CD4-positive, alpha-beta T cell treated with Interleukin-4 for 4 hours (primary cell): Measurements from ENCODE around the gene NPBWR2.
"Not testable (repeated sequence)": the region's sequence is repeated elsewhere in the genome, so short reads cannot be mapped to it uniquely, and the experiment has no call there.

Experiments used
- DNase-seq: peaks from one replicate; pipeline ENCODE4 v3.0.0-alpha.2; 2020

NPBWR2 gene

DNA sequence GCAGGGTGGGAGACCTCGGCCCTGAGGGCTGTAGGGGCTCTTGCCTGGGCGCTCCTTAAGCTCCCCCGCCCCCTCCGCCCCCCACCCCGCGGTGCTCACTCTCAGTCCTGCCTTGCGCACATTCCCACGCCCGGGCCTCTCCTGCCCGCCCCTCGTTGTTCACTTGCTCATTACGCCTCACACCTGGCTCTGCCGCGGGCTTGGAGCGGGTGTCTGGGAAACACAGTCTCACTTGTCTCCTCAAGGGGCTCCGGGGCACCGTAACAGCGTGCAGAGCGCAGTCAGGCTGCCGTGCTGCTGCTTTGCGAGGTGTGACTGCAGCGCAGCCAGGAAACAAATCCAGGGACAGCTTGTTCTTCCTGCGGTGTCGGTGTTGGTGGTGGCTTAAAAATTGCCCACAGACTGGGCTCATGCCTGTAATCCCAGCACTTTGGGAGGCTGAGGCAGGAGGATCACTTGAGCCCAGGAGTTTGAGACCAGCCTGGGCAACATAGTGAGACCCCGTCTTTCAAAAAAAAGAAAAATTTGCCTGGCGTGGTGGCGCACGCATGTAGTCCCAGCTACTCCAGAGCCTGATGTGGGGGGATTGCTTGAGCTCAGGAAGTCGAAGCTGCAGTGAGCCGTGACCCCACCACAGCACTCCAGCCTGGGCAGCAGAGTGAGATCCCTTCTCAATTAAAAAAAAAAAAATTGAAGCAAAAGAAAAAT, 4.6 kb downstream of the NPBWR2 start:
- DNase-seq = no peak

DNA sequence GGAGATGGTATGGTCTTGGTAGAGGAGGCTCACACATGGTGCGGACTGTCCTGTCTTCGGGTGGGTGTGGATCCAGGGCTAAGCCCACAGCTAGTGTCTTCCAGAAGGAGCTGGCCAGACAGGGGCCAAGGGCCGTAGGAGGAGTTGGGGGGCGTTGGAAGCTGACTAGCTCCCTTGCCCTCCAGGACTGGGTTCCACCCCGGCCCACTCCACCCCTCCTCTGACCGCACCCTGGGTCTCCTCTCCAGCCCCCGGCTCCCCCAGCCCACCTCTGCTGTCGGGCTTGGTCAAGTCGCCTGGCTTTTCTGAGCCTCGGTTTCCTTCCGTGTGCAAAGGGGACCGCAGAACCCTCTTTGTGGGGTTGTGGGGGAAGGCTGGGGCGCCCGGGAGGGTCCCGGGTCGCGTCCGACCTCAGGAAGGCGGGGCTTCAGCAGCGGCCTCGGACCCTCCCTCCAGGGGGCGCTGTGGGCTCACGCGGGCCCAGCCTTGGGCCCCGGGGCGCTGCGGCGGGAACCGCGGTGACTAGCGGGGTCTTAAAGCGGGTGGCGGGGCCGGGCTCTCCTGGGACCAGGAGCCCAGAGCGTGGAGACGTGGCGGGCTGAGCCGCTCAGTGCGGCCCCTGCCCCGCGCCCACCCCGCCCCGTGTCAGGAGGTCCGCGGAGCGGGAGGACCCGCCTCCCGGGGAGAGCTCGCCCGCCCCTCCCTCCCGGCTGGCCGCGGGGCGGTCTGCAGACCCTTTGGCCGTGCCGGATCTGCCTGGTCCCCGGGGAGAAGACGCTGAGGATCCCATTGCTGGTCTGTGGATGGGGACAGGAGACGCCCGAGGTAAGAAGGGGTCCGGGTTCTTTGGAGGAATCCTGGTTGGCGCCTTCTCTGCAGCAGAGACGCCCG, 5.4 kb downstream of the NPBWR2 start:
- DNase-seq = peak; percentile 36

DNA sequence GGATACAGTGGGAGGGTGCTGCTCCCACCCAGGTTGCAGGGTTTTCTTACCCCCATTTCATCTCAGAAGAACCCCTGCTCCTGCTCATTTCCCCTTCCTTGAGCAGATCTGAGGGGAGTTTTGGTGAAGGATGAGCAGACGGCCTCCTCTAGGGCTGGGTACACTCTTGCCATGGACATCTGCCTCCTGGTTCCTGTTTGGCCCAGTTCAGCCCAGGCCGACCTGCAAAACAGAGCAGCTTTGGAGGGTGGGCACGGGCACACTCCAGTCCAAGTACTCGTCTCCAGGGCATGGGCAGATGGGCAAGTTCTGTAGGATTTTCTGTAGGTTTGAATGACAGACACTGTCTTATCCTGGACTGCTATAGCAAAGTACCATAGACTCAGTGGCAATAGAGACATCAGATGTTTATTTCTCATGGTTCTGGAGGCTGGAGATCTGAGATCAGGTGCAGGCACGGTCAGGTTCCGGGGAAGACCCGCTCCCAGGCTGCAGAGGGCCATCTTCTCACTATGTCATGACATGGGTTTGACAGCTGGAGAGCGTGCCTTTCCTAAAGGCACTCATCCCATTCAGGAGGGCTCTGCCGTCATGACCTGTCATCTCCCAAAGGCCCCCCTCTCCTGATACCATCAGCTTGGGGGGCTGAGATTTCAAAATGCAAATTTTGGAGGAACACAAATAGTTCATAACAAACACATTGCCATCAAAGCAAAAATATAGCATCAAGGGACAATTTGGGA, 6.2 kb downstream of the NPBWR2 start:
- DNase-seq = no peak

DNA sequence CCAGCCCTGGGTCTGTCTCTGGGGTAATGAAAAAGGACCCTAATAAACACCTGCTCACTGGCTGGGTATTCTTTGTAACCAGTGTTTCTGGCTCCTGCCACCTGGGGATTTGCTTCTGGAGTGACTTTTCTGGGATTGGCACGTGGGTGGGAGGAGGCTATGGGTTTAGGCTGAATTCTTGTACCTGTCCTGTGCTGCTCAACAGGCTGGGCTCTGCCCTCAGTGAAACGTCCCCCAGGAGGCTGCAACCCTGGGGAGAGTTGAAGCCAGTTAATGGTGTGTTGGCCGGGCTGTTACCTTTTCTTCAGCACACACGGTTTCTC, 6.8 kb downstream of the NPBWR2 start:
- no peak for DNase-seq

DNA sequence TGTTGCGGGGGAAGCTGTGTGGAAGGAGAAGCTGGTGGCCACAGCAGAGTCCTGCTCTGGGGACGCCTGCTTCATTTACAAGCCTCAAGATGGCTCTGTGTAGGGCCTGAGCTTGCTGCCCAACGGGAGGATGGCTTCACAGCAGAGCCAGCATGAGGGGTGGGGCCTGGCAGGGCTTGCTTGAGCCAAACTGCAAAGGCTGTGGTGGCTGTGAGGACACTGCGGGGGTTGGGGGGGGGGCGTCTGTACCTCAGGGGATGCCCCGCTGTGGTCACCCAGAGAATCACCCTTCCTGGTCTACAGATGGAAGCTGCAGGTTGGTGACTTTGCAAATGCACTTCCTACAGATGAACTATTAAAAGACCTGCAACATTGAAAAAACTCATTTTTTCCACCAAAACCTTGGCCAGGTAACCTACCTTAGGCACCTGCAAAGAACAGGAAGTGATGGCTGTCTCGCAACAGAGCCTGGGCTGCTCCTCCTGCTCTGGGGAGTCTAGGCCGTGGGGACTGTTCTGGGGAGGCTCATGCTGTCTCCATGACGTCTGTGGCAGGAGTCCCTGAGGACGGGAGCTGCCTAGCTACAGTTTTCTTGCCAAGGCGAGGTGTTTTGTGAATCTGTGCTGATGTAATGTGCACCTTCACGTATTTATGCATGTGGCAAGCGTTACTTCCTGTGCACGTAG, 7.3 kb downstream of the NPBWR2 start:
- no peak for DNase-seq

DNA sequence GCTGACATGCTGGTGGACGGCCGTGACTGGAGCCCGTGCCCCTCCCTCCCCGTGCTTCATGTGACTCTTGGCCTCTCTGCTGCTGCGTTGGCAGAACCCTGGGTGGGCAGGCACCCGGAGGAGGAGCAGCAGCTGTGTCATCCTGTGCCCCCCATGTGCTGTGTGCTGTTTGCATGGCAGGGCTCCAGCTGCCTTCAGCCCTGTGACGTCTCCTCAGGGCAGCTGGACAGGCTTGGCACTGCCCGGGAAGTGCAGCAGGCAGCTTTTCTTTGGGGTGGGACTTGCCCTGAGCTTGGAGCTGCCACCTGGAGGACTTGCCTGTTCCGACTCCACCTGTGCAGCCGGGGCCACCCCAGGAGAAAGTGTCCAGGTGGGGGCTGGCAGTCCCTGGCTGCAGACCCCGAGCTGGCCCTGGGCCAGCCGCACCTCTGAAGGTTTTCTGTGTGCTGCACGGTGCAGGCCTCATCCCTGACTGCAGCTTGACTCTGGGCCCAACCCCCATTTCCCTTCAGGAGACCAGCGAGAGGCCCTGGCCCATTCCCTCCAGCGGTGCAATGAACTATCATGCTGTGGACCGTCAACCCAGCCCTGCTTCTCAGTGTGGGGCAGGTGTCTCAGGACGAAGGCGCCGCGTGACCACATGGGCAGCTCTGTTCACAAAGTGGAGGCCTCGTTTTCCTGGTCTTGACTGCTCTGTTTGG, 8.1 kb downstream of the NPBWR2 start:
- DNase-seq = no peak

DNA sequence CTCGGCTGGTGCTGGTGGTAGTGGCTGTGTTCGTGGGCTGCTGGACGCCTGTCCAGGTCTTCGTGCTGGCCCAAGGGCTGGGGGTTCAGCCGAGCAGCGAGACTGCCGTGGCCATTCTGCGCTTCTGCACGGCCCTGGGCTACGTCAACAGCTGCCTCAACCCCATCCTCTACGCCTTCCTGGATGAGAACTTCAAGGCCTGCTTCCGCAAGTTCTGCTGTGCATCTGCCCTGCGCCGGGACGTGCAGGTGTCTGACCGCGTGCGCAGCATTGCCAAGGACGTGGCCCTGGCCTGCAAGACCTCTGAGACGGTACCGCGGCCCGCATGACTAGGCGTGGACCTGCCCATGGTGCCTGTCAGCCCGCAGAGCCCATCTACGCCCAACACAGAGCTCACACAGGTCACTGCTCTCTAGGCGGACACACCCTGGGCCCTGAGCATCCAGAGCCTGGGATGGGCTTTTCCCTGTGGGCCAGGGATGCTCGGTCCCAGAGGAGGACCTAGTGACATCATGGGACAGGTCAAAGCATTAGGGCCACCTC, 8.8 kb downstream of the NPBWR2 start:
- DNase-seq = no peak

DNA sequence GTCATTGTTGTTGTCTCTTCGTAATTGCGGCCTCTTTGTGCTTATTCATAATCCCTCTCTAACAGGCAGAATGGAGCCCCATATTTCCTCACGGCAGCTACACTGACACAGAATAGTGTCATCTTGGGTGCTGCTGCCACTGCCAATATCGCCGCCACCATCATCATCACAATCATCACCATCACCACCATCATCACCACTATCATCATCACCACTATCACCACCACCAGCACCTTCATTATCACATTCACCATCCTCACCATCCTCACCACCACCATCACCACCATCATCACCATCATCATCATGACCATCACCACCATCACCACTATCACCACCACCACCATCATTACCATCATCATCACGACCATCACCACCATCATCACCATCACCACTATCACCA, 10.8 kb downstream of the NPBWR2 start:
- DNase-seq = no peak

DNA sequence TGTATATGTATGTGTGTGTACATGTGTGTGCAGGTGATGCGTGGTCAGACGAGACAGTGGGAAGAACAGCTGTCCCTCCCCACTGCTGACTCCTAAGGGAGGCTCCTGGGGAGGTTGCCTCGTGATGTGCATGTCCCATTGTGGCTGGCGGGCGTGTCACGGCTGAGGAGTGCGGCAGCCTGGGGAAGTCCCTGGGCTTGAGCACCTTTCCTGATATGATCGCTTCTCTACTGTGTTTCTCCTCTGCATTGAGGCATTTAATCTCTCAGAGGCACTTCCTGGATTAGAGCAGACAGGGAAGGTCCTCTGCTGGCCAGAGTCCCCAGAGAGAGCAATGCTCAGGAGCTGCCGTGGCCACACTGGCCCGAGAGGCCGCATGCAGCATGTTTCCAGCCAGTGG, 11.4 kb downstream of the NPBWR2 start:
- DNase-seq = no peak

DNA sequence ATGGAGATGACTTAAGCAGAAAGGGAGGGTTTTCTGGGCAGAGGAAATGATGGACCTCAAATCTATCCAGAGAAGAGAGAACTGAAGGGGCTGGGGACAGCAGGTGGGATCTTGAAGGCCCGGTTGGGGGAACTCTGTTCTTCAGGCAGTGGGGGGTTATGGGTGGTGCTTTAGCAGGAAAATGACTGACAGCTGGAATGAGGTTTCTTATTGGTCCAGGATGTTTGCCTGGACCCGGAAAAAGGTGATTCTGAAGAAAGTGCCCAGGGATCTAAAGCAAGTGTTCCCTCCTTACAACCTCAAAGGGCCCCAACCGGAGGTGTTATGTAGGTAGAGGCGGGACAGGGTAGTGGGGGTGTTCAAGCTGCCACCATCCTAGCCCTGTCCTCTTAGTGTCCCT, 11.9 kb downstream of the NPBWR2 start:
- no peak for DNase-seq

DNA sequence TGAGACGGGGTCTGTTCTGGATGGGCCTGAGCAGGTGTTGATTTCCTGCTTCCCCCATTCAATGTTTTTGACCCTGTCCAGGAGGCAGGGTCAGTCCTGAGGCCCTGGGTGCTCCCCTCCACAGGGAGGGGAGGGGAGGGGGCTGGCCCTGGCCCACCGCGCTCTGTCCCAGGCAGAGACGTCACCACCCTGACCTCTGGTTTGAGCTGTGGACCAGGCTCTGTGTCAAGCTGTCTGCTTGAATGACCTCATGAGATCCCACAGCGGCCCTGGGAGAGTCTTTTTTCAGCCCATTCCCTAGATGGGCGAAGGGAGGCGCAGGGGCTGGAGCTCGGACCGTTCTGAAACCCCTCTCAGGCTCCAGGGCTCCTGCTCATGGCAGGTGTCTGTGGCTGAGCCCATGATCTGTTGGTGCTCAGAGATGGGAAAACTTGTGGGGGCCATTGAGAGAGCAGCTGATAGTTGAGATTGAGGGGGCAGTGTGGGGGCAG, 14.3 kb downstream of the NPBWR2 start:
- no peak for DNase-seq

DNA sequence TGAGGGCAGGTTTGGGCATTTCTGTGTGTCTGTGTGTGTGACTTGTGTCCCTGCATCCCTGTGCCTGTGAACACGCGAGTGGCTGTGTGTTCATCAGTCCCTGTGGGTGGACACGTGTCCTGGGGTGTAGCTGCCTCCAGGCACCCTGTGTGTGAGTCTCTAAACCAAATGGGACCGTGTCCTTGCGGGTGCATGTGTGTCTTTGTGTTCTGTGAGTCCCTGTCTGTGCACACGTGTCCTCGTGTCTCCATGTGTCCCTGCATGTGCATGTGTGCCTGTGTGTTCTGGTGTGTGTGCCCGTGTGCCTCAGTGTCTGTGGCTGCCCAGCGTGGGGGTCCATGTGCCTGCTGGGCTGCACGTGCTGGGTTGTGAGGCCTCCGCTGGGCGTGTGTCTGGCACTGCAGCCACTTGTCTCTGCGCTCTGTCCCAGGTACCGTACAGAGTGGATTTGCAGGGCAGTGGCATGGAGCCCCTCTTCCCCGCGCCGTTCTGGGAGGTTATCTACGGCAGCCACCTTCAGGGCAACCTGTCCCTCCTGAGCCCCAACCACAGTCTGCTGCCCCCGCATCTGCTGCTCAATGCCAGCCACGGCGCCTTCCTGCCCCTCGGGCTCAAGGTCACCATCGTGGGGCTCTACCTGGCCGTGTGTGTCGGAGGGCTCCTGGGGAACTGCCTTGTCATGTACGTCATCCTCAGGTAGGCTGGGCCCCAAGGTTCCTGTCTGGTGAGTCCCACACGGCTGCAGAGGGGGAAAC, 14.9 kb downstream of the NPBWR2 start:
- DNase-seq = no peak

DNA sequence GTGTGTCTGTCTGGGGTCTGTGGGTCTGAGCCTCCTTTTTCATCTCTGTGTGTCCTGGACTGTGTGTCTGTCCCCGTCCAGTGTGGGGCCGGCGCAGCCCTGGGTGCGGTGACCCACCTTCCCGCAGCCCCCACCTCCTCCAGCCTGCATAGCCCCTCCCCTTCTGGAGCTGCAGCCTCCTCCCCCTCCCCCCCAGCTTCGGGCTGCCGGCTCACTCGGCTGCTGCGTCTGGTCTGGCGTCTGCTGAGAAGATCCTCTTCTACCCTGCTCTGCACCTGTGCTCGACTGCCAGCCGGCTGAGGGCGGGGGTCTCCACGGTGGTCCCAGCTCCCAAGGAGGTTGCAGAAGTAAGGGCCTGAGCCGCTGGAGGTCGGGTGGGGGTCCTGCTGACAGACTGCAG, 15.6 kb downstream of the NPBWR2 start:
- DNase-seq = no peak

DNA sequence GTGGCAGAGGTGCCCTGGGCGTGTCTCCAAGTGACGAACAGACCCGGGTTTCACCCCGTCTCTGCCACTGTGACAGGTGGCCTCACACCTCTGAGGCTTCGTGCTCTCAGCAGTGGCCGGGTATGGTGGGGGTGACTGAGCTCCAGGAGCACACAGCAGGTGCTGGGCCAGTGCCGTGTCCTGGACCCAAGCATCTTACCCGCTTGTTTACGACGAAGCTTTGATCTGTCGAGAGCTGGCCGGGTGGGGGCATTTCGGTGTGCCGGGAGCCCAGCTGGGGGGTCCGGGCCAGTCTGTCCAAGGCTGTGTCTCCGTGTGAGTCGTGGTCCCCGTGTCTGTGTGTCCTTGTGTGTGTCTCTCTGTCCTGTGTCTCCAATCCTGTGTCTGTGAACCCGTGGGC, 16.0 kb downstream of the NPBWR2 start:
- DNase-seq = no peak

DNA sequence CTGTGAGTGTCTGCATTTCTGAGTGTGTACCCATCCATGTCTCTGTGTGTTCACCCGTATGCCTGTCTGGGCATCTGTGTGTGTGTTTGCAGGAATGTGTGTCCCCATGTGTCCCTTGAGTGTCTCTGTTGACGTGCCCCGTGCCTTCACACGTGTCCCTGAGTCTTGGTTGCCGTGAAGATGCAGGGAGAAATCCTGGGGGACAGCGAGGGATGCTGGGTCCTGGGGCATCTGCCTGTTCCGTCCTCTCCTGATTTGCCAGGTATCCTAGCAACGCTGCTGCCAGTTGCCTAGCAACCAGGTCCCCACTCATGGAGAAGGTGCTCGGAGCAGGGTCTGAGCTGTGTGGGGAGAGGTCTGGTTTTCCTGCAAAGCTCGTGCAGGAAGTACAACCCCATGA, 17.2 kb downstream of the NPBWR2 start:
- no peak for DNase-seq

DNA sequence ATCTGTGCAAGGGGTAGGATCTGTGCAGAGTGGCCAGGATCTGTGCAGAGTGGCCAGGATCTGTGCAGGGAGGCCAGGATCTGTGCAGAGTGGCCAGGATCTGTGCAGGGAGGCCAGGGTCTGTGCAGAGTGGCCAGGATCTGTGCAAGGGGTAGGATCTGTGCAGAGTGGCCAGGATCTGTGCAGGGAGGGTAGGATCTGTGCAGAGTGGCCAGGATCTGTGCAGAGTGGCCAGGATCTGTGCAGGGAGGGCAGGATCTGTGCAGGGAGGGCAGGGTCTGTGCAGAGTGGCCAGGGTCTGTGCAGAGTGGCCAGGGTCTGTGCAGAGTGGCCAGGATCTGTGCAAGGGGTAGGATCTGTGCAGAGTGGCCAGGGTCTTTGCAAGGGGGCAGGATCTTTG, 18.8 kb downstream of the NPBWR2 start:
- not testable (repeated sequence) for DNase-seq

DNA sequence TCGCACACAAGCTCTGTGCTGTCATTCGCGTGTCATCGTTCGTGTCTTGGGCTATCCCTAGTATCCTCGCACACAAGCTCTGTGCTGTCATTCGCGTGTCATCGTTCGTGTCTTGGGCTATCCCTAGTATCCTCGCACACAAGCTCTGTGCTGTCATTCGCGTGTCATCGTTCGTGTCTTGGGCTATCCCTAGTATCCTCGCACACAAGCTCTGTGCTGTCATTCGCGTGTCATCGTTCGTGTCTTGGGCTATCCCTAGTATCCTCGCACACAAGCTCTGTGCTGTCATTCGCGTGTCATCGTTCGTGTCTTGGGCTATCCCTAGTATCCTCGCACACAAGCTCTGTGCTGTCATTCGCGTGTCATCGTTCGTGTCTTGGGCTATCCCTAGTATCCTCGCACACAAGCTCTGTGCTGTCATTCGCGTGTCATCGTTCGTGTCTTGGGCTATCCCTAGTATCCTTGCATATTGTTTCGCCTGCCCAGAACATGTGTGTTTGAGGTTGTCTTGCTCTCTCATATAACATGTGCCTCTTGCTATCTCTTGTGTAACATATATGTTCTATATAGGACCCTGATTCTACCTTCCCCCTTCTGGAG, 20.0 kb downstream of the NPBWR2 start:
- not testable (repeated sequence) for DNase-seq

DNA sequence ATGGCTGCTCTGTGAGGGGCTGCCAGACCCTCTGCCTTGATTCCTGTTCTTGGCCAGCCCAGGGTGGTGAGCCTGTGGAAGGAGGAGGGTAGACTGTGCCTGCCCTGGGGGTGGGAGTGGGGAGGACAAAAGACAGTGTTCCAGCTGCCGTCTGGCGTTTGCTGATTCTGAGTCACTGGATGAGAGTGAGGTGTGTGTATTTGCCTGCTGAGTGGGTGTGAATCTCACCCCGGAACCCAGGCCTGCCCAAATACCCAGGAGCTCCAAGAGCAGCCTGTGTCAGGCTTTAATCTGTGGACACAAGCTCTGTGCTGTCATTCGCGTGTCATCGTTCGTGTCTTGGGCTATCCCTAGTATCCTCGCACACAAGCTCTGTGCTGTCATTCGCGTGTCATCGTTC, 20.6 kb downstream of the NPBWR2 start:
- DNase-seq = no peak

DNA sequence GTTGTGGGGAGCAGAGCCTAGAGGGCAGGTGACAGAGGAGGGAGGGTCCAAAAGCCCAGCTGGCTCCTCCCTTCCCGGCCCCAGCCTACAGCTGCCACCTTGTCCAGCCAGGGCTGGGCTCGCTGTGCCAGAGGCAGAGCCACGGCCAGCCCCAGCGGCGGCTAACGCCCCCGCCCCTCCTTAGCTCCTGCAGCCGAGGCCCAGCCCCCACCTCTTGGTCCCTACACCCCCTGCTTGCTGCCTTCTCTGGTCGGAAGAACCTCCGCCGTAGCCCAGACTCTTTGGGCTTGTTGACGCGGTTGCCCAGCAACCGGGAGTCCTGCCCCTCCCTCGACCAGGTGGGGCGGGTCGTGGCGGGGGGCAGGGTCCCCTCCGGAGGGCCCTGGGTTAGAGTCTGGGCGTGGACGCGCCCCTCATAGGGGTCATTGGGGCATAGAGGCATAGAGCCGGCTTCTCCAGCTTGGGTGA, 22.6 kb downstream of the NPBWR2 start:
- DNase-seq = no peak

DNA sequence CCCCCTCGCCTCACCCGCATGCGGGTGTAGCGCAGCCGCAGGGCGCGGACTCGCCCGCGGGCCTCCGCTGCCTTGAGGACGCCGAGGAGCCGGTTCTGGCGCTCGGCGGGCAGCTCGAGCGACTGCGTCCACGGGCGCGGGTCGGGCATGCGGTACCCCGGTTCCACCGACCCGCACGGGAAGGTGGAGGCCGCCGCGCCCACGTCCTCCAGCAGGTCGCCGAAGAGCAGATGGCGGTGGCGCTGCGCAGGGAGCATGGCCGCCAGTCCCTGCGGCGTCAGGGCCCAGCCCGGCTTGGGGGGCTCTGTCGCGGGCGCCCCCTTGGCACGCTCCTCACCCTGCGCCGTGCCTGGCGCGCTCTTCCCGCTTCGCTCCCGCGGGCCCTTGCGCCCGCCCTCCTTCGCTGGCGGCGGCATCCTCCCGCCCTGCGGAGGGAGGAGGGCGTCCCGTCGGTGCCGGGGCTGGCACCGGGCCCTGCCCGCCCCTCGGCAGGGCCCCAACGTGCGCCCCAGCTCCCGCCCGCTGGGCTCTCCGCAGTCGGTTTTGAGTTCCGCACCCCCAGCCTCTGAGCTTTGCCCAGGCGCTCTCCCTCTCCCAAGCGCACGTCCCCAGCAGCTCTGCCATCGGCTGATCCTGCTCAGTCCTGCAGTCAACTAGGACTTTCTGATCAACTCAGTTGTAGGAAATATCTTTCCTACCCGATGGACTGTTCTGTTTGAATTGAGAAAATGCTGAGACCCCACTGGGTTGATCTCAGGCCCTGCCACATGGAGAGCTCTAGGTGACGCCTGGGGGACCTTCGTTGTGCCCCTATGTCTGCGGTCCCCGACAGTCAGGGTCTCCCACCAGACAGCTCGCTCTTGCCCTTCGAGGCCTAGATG, 23.3 kb downstream of the NPBWR2 start, which contains the start of gene LKAAEAR1:
Gene LKAAEAR1, minus strand, starts transcription at position 595 of the 881 bp plus-strand sequence. Its CDS starts 179 bp downstream, at position 416.
- DNase-seq = no peak
